ENCODE results near the gene PATL1. TPM values are rescaled to one million over a fixed set of nuclear protein-coding genes. Genes with fewer than 3 reads are reported as not detected.
"Not testable (repeated sequence)": the region's sequence is repeated elsewhere in the genome, so short reads cannot be mapped to it uniquely, and the experiment has no call there.

The PATL1 gene
- polyA plus RNA-seq, 2 of the 4 experiments (the other 2 are of a cell fraction), result 40.6 to 61.4 TPM

DNA sequence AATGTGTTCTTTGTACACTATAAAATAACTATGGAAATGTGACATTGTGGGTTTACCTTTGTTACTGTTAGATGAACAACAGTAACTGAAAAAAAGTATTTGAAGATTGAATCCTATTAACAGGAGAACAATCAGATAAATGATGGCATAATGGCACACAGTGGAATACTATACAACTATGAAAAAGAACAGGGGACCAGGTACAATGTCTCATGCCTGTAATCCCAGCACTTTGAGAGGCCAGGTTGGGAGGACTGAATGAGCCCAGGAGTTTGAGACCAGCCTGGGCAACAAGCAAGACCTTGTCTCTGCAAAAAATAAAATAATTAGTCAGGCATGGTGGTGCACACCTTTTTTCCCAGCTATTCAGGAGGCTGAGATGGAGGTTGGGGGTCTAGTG, 38.8 kb downstream of the PATL1 start:
- no peaks in the 10 kb centered on the region for H3K4me1 ChIP-seq
- ChIA-PET POLR2A (interaction anchor here (1.6 kb wide), 1 partner anchor 14 kb away, joined by 5 read pairs; the partner anchor contains the start of gene OSBP), CTCF (interaction anchor here (2.1 kb wide), 1 partner anchor 50 kb away, joined by 8 read pairs; no protein-coding TSS in a partner anchor)
- H3K4me2 ChIP-seq, result no peak overlapping the region
- no peaks in the 10 kb centered on the region for H3K9me3 ChIP-seq
- H3K27ac ChIP-seq, result no peak overlapping the region
- TF ChIP-seq ZFP36 (IDR thresholded peaks at IDR 0.05; ENCODE audit: borderline replicate concordance, partially characterized antibody), result no peak
- TF ChIP-seq NPAS2 (CRISPR knock-in tag; IDR thresholded peaks at IDR 0.05; ENCODE audit: borderline replicate concordance), result no peak
- no peak for TF ChIP-seq HOXB5 (CRISPR knock-in tag; IDR thresholded peaks at IDR 0.05)
- no peak for TF ChIP-seq ZNF302 (CRISPR knock-in tag; IDR thresholded peaks at IDR 0.05)
- TF ChIP-seq FOSL2 (IDR thresholded peaks at IDR 0.05), result no peak
- TF ChIP-seq FOSL2 (CRISPR knock-in tag; IDR thresholded peaks at IDR 0.05), result no peak
- TF ChIP-seq, protein P1, sequence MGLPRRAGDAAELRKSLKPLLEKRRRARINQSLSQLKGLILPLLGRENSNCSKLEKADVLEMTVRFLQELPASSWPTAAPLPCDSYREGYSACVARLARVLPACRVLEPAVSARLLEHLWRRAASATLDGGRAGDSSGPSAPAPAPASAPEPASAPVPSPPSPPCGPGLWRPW (IDR thresholded peaks at IDR 0.05), result no peak
- TF ChIP-seq EHF (CRISPR knock-in tag; IDR thresholded peaks at IDR 0.05), result no peak
- DNase-seq (ENCODE audit: low read depth in 1 of 2, low spot score in 1 of 2) (no peak), ATAC-seq (no peak), FAIRE-seq (no peak)
- H3K4me3 ChIP-seq, result no peak overlapping the region

DNA sequence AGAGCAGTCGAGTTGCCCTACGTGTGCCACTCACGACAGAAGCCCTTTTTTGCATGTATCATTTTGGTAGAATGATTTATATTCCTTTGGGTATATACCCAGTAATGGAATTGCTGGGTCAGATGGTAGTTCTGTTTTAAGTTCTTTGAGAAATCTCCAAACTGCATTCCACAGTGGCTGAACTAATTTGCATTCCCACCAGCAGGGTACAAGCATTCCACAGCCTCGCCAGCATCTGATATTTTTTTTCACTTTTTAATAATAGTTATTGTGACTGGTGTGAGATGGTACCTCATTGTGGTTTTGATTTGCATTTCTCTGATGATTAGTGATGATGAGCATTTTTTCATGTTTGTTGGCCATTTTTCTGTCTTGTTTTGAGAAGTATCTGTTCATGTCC, 41.9 kb downstream of the PATL1 start:
- 93% methylated on average over 4 of the region's 4 CpGs for WGBS (ENCODE audit: missing lambda C conversion rate)
- POLR2A ChIA-PET, result not testable (repeated sequence)

DNA sequence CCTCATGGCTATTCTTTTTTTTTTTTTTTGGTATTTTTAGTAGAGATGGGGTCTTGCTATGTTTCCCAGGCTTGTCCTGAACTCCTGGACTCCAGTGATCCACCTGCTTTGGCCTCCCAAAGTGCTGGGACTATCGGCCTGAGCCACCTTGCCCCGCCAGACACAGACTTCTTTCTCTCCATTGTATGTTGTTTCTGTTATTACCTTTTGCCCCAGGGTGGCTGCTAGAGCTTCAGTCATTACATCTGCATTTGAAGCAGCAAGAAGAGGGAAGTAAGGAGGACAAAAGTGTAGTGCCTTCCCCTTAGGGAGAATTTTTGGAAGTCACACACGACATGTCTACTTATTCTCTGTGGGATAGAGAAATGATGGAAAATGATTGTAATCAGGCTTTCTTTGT, 43.1 kb downstream of the PATL1 start:
- WGBS (ENCODE audit: missing lambda C conversion rate), result 89% methylated on average over 3 of the region's 3 CpGs
- ATAC-seq (no peak), FAIRE-seq (no peak), DNase-seq (ENCODE audit: low read depth in 1 of 2, low spot score in 1 of 2) (no peak)
- ChIA-PET CTCF (no interaction called here), POLR2A (no interaction called here)
- H3K9me3 ChIP-seq, result no peaks in the 10 kb centered on the region
- TF ChIP-seq EHMT2 (IDR thresholded peaks at IDR 0.05; ENCODE audit: low read depth) (no peak), PHF8 (IDR thresholded peaks at IDR 0.05; ENCODE audit: borderline replicate concordance, low read depth) (no peak), KDM1A (IDR thresholded peaks at IDR 0.05; ENCODE audit: low read depth) (no peak), NFE2L2 (conservative IDR thresholded peaks at IDR 0.05; ENCODE audit: low read length) (no peak), KDM5A (IDR thresholded peaks at IDR 0.05) (no peak), MAZ (IDR thresholded peaks at IDR 0.05; ENCODE audit: borderline replicate concordance, low read depth, low read length) (no peak), EP300 (IDR thresholded peaks at IDR 0.05) (no peak), BHLHE40 (IDR thresholded peaks at IDR 0.05; ENCODE audit: low read depth, low read length) (no peak), RARB (CRISPR knock-in tag; IDR thresholded peaks at IDR 0.05) (no peak), TFCP2L1 (CRISPR knock-in tag; IDR thresholded peaks at IDR 0.05) (no peak), ZSCAN20 (CRISPR knock-in tag; IDR thresholded peaks at IDR 0.05) (no peak), HEYL (CRISPR knock-in tag; IDR thresholded peaks at IDR 0.05) (no peak), POLR2AphosphoS2 (conservative IDR thresholded peaks at IDR 0.05; ENCODE audit: low read length) (no peak), ZNF302 (CRISPR knock-in tag; IDR thresholded peaks at IDR 0.05) (no peak)
- TF ChIP-seq, protein P2, sequence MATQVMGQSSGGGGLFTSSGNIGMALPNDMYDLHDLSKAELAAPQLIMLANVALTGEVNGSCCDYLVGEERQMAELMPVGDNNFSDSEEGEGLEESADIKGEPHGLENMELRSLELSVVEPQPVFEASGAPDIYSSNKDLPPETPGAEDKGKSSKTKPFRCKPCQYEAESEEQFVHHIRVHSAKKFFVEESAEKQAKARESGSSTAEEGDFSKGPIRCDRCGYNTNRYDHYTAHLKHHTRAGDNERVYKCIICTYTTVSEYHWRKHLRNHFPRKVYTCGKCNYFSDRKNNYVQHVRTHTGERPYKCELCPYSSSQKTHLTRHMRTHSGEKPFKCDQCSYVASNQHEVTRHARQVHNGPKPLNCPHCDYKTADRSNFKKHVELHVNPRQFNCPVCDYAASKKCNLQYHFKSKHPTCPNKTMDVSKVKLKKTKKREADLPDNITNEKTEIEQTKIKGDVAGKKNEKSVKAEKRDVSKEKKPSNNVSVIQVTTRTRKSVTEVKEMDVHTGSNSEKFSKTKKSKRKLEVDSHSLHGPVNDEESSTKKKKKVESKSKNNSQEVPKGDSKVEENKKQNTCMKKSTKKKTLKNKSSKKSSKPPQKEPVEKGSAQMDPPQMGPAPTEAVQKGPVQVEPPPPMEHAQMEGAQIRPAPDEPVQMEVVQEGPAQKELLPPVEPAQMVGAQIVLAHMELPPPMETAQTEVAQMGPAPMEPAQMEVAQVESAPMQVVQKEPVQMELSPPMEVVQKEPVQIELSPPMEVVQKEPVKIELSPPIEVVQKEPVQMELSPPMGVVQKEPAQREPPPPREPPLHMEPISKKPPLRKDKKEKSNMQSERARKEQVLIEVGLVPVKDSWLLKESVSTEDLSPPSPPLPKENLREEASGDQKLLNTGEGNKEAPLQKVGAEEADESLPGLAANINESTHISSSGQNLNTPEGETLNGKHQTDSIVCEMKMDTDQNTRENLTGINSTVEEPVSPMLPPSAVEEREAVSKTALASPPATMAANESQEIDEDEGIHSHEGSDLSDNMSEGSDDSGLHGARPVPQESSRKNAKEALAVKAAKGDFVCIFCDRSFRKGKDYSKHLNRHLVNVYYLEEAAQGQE (IDR thresholded peaks at IDR 0.05), result no peak
- TF ChIP-seq, protein P3, sequence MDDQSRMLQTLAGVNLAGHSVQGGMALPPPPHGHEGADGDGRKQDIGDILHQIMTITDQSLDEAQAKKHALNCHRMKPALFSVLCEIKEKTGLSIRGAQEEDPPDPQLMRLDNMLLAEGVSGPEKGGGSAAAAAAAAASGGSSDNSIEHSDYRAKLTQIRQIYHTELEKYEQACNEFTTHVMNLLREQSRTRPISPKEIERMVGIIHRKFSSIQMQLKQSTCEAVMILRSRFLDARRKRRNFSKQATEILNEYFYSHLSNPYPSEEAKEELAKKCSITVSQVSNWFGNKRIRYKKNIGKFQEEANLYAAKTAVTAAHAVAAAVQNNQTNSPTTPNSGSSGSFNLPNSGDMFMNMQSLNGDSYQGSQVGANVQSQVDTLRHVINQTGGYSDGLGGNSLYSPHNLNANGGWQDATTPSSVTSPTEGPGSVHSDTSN (IDR thresholded peaks at IDR 0.05), result no peak
- H3K4me1 ChIP-seq, result no peaks in the 10 kb centered on the region
- H3K4me2 ChIP-seq, result no peak overlapping the region
- H3K4me3 ChIP-seq, result no peak overlapping the region
- no peak overlapping the region for H3K27ac ChIP-seq

More for the DNA sequence above, 41.9 kb downstream of the PATL1 start:
- H3K27ac ChIP-seq; H3K4me2 ChIP-seq; H3K4me3 ChIP-seq; H3K4me1 ChIP-seq; ATAC-seq; H3K9me3 ChIP-seq; FAIRE-seq; CTCF ChIA-PET; DNase-seq (ENCODE audit: low read depth in 1 of 2, low spot score in 1 of 2): not testable (repeated sequence)
